Measurements from ENCODE around the gene ADPRH. TPM values are rescaled to one million over a fixed set of nuclear protein-coding genes. Genes with fewer than 3 reads are reported as not detected.

ADPRH gene
- total RNA-seq: 5.6 and 7.5 TPM in 2 replicates

DNA sequence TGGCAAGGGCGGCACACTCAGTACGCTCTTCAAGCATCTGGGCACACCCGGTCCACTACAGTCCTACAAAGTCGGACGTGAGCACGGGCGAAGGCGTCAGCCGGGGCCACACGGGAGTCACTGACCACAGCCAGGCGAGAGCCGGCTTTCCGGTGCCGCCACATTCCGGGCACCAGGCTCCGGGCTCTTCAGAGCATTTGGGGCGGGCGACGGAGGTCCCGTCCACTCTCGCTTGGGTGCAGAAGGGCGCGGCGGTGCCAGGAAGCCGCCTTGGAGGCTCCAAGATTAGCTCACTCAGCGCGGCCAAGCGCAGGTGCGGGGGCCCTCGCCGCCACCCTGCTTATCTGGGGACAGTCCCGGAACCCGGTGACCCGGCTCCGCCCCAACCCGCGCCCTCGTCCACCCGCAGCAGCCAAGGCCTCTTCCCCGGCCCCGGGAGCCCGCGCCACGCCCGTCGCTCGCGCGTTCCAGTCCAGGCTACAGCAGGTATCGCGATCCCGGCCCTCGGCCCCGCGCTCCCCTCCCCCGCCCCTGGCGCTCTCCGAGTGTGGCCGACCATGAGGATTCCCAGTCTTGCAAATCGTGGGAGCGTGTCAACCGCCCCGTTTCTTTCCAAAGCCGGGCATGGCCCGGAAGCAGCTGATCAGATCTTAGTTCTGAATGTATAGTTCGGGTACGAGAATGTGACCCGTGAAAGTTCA, at the start of gene ADPRH:
ADPRH (plus strand) TSS at position 127 of the 701 bp plus-strand sequence. CDS start 2,678 bp downstream, outside the sequence.

DNA sequence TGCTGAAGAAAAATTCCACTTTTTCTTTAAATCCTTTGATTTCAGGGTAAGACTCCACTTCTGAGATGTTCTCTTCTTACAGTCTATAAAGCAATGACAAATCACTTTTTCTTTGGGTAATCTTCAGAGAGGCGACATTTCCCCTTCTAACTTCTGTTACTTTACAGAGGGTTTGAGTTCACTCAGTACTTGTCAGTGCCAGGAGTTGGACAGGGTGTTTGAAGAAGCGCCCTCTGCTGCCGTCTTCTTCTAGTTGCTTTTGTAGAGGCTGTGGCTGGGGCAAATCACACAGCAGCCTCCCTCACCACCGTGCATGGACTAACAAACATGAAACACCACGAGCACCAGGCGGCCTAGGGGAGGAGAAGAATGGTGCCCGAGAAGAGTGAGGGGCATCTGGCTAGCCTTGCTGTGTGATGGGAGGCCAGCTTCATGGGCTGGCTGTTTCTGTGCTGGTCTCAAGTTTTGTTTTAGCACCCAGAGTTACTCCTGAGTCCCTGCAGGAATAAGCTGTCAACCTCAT, 19.8 kb upstream of the ADPRH start, which contains the start of gene CD80:
CD80 (minus strand) TSS at position 174 of the 523 bp plus-strand sequence. CDS start 1,886 bp downstream, outside the sequence.

DNA sequence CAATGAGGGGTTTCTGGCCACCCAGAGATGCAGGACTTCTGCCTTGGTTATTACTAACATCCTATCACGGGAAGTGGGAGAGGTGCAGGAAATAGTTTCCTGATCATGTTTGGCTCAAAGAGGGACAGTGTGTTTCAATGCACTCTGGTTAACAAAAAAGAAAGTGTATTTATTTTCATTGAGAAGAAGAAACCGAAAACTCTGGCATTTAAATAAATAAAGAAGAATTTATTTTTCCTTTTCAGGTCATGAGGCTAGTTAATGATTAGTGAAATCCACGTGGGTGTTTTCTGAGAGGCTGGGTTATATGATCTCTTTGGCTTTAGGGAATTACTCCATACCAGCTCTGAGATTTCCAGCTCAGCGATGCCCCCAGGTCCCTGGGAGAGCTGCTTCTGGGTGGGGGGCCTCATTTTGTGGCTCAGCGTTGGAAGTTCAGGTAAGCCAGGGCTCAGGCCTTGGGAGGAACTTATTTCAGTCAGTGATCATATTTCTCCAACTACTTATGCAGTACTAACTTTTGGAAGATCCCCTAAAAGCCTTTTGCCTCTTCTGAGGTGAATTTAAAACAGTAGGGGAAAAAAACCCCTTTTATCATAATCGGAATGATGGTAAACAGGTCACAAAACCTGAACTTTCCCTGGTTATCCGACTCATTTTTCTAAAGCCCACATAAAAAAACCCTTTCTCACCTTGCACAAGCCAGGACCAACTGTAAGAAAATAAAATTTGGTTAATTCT, 18.4 kb downstream of the ADPRH start, which contains the start of gene PLA1A:
PLA1A (plus strand) TSS at position 338 of the 741 bp plus-strand sequence; CDS start at position 367, 29 bp downstream.

Other genes with a start within 250 kb of the ADPRH start
- gene TMEM39A, start 115.9 kb upstream of the ADPRH start, total RNA-seq: 39.1 and 50.7 TPM in 2 replicates
- gene POGLUT1, start 110.5 kb upstream of the ADPRH start, total RNA-seq: 18.6 and 33.8 TPM in 2 replicates
- 57.8 and 62.3 TPM in 2 replicates for gene TIMMDC1, start 80.9 kb upstream of the ADPRH start, total RNA-seq
- gene CD80, start 19.9 kb upstream of the ADPRH start, total RNA-seq: 0.19 TPM in 1 of 2 replicates, not detected in the other
- not detected in 2 replicates for gene PLA1A, start 18.4 kb downstream of the ADPRH start, total RNA-seq
- 0.56 and 0.58 TPM in 2 replicates for gene POPDC2, start 81.1 kb downstream of the ADPRH start, total RNA-seq
- gene COX17, start 97.9 kb downstream of the ADPRH start, total RNA-seq: 14.9 and 21.3 TPM in 2 replicates
- gene CFAP91, start 123.5 kb downstream of the ADPRH start, total RNA-seq: 0.38 and 0.85 TPM in 2 replicates
- gene NR1I2, start 202.6 kb downstream of the ADPRH start, total RNA-seq: 0.28 TPM in 1 of 2 replicates, not detected in the other